OCI-LY3 (cell line): ENCODE results near the gene DEFB112.

Experiments used
- H2AFZ ChIP-seq: fragments of 200-600, 300-600 bp; shearing (Covaris generic); 2 replicates; pipeline ENCODE4 v1.6.0; 2014; ENCODE audit warnings: antibody characterized with exemption, low read depth, low read length
- H3K27ac ChIP-seq: fragments of 200-600, 300-600 bp; sonication (generic); 2 replicates; pipeline ENCODE4 v1.5.1; 2014; ENCODE audit warnings: mild to moderate bottlenecking, low read length, moderate library complexity, mixed read lengths
- H3K27me3 ChIP-seq: fragments of 200-600, 300-600 bp; sonication (generic); 2 replicates; pipeline ENCODE4 v1.6.1; 2014; ENCODE audit warnings: low read depth, low read length, mixed read lengths
- H3K36me3 ChIP-seq: fragments of 200-600, 300-600 bp; sonication (generic); replicated peaks from 2 replicates; pipeline ENCODE3; 2014; ENCODE audit warnings: low read depth, low read length, mixed read lengths
- H3K4me1 ChIP-seq: fragments of 300-600, 200-600 bp; sonication (generic); 2 replicates; pipeline ENCODE4 v1.6.1; 2014; ENCODE audit warnings: low read length, mixed read lengths
- H3K4me2 ChIP-seq: fragments of 200-600, 300-600 bp; sonication (generic); 2 replicates; pipeline ENCODE4 v1.6.1; 2014; ENCODE audit warnings: low read length, mixed read lengths
- H3K4me3 ChIP-seq: fragments of 300-600, 200-600 bp; sonication (generic); 2 replicates; pipeline ENCODE4 v1.5.1; 2014; ENCODE audit warnings: antibody characterized with exemption, mild to moderate bottlenecking, low read length, moderate library complexity
- H3K79me2 ChIP-seq: fragments of 300-600, 200-600 bp; shearing (Covaris generic); 2 replicates; pipeline ENCODE4 v1.6.1; 2014; ENCODE audit warnings: mild to moderate bottlenecking, low read length, mixed read lengths
- H3K9ac ChIP-seq: fragments of 300-600, 200-600 bp; shearing (Covaris generic); 2 replicates; pipeline ENCODE4 v1.6.0; 2014; ENCODE audit warnings: mild to moderate bottlenecking, low read length, moderate library complexity
- H3K9me3 ChIP-seq: fragments of 200-600, 300-600 bp; shearing (Covaris generic); 2 replicates; pipeline ENCODE4 v1.6.1; 2014; ENCODE audit warnings: low read length, mixed read lengths; ENCODE audit not compliant: insufficient read depth
- H4K20me1 ChIP-seq: fragments of 200-600, 300-600 bp; sonication (generic); 2 replicates; pipeline ENCODE4 v1.6.1; 2016; ENCODE audit warnings: low read length, mixed read lengths; ENCODE audit not compliant: insufficient read depth
- EZH2phosphoT487 ChIP-seq: fragments of 200-600 bp; shearing (Covaris generic); IDR thresholded peaks from 2 replicates; pipeline ENCODE4 v1.6.1; 2018; ENCODE audit warnings: antibody characterized with exemption, mixed run types, low read depth
- TF ChIP-seq, protein P1 (sequence below): fragments of 200-600, 300-600 bp; sonication (generic); IDR thresholded peaks from 2 replicates; pipeline ENCODE4 v1.5.1; 2014; ENCODE audit warnings: antibody characterized with exemption, low read length, low read depth

DEFB112 gene

DNA sequence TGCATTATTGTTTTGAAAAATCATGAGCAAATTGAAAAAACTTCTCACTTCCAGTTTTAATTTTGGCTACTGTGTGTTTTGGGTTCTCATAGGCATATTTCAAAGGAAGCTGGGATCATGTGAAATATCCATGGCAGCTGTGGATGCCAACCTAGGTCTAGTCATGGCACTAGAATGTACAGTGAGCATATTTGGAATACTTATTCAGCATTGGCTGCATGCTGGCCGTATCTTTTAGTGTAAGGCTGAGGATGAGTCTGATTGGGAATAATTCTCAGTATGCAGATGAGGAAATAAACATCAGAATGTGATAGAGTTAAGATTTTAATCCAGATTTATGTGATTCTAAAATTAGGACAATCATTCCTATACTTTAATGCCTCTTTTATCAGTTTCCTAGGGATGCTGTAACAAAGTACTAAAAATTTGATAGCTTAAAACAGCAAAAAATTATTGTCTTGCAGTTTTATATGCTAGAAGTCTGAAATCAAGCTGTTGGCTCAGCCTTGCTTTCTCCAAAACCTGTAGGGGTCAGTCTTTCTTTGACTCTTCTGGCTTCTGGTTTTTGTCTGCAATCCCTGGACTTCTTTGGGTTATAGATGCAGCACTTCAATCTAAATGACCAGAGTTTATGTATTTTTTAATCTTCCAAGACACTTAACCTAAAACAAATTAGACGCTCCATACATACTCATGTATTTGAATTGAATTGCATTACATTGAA, 37.7 kb upstream of the DEFB112 start:
- no peak for TF ChIP-seq EZH2phosphoT487
- TF ChIP-seq, protein P1, sequence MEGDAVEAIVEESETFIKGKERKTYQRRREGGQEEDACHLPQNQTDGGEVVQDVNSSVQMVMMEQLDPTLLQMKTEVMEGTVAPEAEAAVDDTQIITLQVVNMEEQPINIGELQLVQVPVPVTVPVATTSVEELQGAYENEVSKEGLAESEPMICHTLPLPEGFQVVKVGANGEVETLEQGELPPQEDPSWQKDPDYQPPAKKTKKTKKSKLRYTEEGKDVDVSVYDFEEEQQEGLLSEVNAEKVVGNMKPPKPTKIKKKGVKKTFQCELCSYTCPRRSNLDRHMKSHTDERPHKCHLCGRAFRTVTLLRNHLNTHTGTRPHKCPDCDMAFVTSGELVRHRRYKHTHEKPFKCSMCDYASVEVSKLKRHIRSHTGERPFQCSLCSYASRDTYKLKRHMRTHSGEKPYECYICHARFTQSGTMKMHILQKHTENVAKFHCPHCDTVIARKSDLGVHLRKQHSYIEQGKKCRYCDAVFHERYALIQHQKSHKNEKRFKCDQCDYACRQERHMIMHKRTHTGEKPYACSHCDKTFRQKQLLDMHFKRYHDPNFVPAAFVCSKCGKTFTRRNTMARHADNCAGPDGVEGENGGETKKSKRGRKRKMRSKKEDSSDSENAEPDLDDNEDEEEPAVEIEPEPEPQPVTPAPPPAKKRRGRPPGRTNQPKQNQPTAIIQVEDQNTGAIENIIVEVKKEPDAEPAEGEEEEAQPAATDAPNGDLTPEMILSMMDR: no peak
- Histone ChIP-seq H3K36me3 (no peaks in the 10 kb centered on the region), H3K4me1 (no peaks in the 10 kb centered on the region), H3K9ac (no peak overlapping the region), H3K79me2 (no peaks in the 10 kb centered on the region), H3K27ac (no peak overlapping the region), H3K9me3 (no peaks in the 10 kb centered on the region), H3K27me3 (no peaks in the 10 kb centered on the region), H3K4me3 (no peak overlapping the region), H4K20me1 (no peaks in the 10 kb centered on the region), H2AFZ (no peak overlapping the region), H3K4me2 (no peak overlapping the region)

DNA sequence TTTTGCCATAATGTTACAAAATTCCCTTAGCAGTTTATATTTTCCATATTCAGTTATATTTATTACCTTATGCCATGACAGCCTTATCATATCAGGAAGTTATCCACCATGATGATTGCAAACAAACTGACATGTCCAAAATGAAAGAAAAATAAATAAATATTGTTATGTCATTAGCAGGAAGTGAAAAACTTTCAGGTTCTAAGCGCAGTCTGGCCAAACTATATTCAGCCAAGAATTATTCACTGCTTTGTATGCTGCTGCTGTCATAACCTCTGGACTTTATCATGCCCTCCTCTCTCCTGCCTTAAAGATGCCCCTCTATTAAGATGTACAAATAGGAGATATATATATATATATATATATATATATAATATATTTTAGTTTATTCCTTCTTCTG, 27.7 kb upstream of the DEFB112 start:
- no peaks in the 10 kb centered on the region for H4K20me1 ChIP-seq
- TF ChIP-seq EZH2phosphoT487: no peak
- TF ChIP-seq, protein P1: no peak
- H2AFZ ChIP-seq: no peak overlapping the region
- H3K4me1 ChIP-seq: no peaks in the 10 kb centered on the region
- no peak overlapping the region for H3K9ac ChIP-seq
- H3K4me3 ChIP-seq: no peak overlapping the region
- H3K36me3 ChIP-seq: no peaks in the 10 kb centered on the region
- no peaks in the 10 kb centered on the region for H3K79me2 ChIP-seq
- H3K4me2 ChIP-seq: no peak overlapping the region
- H3K27ac ChIP-seq: no peak overlapping the region
- no peaks in the 10 kb centered on the region for H3K27me3 ChIP-seq
- H3K9me3 ChIP-seq: no peaks in the 10 kb centered on the region

DNA sequence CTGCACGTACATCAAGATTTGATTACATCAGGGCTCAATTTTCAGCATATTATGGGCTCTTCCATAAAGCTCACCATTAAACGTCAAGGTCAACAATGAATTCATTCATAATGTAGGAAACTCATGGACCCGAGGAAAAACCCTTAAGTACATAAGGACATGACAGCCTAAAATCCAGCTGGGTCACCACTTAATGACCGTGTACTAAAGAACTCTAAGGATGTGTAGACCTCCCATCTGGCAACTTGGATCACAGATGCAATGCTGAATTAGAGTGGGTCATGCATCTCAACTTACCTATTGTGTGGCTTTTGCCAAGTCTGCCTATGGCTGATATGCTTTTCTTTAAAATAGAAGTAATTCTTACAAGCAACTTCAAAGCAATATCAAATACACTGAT, 26.7 kb upstream of the DEFB112 start:
- Histone ChIP-seq H2AFZ (no peak overlapping the region), H3K9ac (no peak overlapping the region), H3K27me3 (no peaks in the 10 kb centered on the region), H3K9me3 (no peaks in the 10 kb centered on the region), H4K20me1 (no peaks in the 10 kb centered on the region), H3K4me1 (no peaks in the 10 kb centered on the region), H3K36me3 (no peaks in the 10 kb centered on the region), H3K4me2 (no peak overlapping the region), H3K79me2 (no peaks in the 10 kb centered on the region), H3K4me3 (no peak overlapping the region), H3K27ac (no peak overlapping the region)
- TF ChIP-seq EZH2phosphoT487: no peak
- TF ChIP-seq, protein P1: no peak

DNA sequence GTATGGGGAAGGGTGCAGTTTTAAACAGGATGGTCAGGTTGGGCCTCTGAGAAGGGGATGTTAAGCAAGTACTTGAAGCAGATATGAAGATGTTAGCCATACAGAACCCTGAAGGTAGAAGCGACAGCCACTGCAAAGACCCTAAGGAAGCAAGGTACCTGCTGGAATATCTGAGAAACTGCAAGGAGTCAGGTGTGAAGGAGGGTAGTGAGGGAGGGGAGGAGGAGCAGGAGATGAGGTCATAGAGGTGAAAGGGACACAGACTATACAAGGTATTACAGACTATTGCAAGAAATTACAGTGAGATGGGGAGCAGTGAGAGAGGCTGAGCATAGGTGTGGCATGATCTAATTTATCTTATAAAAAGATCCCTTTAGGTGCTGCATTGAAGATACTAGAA, 22.2 kb upstream of the DEFB112 start:
- H3K4me2 ChIP-seq: no peak overlapping the region
- no peaks in the 10 kb centered on the region for H3K79me2 ChIP-seq
- H3K4me3 ChIP-seq: no peak overlapping the region
- no peaks in the 10 kb centered on the region for H4K20me1 ChIP-seq
- no peaks in the 10 kb centered on the region for H3K4me1 ChIP-seq
- no peaks in the 10 kb centered on the region for H3K27me3 ChIP-seq
- no peaks in the 10 kb centered on the region for H3K9me3 ChIP-seq
- H3K9ac ChIP-seq: no peak overlapping the region
- no peak overlapping the region for H2AFZ ChIP-seq
- H3K27ac ChIP-seq: no peak overlapping the region
- TF ChIP-seq EZH2phosphoT487: no peak
- TF ChIP-seq, protein P1: no peak
- no peaks in the 10 kb centered on the region for H3K36me3 ChIP-seq
